ENCODE data around the gene CNGB1. TPM values are rescaled to one million over a fixed set of nuclear protein-coding genes. Genes with fewer than 3 reads are reported as not detected.
"Not testable (repeated sequence)": the region's sequence is repeated elsewhere in the genome, so short reads cannot be mapped to it uniquely, and the experiment has no call there.

Gene CNGB1
- total RNA-seq, 1 donor from 2014 or later = not detected

DNA sequence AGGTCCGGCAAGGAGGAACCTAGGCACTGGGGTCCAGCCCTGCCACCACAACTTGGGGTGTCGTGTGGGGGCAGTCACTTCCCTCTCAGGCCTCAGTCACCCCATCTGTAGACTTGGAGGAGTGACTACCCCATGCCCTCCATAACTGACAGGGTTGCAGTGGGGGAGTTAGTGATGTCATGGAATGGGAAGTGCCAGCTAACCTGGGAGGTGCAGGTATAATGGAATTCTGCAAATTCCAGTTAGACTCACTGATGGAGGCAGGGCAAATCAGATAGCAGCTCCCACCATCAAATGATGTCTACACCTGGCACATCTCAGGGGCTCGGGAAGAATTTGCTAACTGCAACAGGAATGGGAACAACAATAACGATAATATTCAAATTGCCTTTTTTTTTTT lies 72.9 kb downstream of the CNGB1 start:
- no peaks in the 10 kb centered on the region for H3K9me3 Mint-ChIP-seq
- no peak overlapping the region for H2AFZ ChIP-seq (replicated peaks)
- no peak overlapping the region for H3K4me3 Mint-ChIP-seq
- TF ChIP-seq EZH2phosphoT487 (IDR thresholded peaks at IDR 0.05) (no peak), EZH2 (IDR thresholded peaks at IDR 0.05) (no peak)
- TF ChIP-seq, protein P1, sequence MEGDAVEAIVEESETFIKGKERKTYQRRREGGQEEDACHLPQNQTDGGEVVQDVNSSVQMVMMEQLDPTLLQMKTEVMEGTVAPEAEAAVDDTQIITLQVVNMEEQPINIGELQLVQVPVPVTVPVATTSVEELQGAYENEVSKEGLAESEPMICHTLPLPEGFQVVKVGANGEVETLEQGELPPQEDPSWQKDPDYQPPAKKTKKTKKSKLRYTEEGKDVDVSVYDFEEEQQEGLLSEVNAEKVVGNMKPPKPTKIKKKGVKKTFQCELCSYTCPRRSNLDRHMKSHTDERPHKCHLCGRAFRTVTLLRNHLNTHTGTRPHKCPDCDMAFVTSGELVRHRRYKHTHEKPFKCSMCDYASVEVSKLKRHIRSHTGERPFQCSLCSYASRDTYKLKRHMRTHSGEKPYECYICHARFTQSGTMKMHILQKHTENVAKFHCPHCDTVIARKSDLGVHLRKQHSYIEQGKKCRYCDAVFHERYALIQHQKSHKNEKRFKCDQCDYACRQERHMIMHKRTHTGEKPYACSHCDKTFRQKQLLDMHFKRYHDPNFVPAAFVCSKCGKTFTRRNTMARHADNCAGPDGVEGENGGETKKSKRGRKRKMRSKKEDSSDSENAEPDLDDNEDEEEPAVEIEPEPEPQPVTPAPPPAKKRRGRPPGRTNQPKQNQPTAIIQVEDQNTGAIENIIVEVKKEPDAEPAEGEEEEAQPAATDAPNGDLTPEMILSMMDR (IDR thresholded peaks at IDR 0.05) = no peak
- no peaks in the 10 kb centered on the region for H3K27me3 ChIP-seq
- no peak overlapping the region for H3K4me3 ChIP-seq
- H3F3A ChIP-seq (ENCODE audit: low read depth) = peaks cover 12% of the 10 kb centered on the region
- H4K20me1 ChIP-seq (ENCODE audit: low read depth) = peaks cover 3% of the 10 kb centered on the region
- no peak for DNase-seq (ENCODE audit: low spot score)
- H3K36me3 ChIP-seq = no peaks in the 10 kb centered on the region
- H3K27ac ChIP-seq = no peak overlapping the region
- no peak overlapping the region for H3K27ac Mint-ChIP-seq
- H3K4me2 ChIP-seq = no peak overlapping the region
- H3K27me3 Mint-ChIP-seq (ENCODE audit: insufficient read depth, low read depth) = peaks cover 18% of the 10 kb centered on the region
- H3K9me3 ChIP-seq (ENCODE audit: low read depth) = no peaks in the 10 kb centered on the region
- H3K4me1 Mint-ChIP-seq = peaks cover 17% of the 10 kb centered on the region
- no peaks in the 10 kb centered on the region for H3K36me3 Mint-ChIP-seq
- H3K4me1 ChIP-seq = peaks cover 10% of the 10 kb centered on the region
- no peaks in the 10 kb centered on the region for H3K79me2 ChIP-seq (ENCODE audit: low read depth)
- H3K9ac ChIP-seq = no peak overlapping the region

DNA sequence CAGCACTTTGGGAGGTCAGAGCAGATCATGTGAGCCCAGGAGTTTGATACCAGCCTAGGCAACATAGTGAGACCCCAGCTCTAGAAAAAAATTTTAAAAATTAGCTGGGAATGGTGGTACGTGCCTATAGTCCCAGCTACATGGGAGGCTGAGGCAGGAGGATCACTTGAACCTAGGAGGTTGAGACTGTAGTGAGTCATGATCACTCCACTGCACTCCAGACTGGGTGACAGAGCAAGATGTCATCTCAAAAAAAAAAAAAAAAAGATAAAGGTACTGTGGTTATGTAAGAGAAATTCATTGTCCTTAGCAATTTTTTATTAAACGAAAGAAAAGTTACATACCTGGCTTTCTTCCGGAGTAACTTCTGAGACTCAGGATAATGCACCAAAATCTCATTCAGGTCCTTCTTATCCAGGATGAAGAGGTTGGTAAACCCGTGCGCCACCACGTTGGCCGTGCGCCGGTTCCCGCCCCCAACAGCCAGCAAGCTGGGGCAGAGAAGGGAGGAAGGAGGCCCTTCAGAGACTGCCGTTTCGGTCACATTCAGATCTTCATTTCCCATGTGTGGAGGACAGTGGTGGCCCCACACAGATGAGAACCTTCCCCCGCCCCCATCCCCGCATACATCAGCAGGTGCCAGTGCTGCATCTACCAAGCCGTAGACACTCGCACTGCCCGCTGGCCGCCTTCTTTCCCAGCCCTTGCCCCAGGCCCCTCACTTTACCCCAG lies 73.7 kb downstream of the CNGB1 start:
- Histone ChIP-seq H3K4me2 (no peak overlapping the region), H2AFZ (replicated peaks) (no peak overlapping the region), H3K79me2 (ENCODE audit: low read depth) (no peaks in the 10 kb centered on the region), H4K20me1 (ENCODE audit: low read depth) (peaks cover 3% of the 10 kb centered on the region), H3K9ac (no peak overlapping the region), H3K36me3 (no peaks in the 10 kb centered on the region), H3K27ac (no peak overlapping the region), H3K4me1 (peaks cover 10% of the 10 kb centered on the region), H3K9me3 (ENCODE audit: low read depth) (no peaks in the 10 kb centered on the region), H3F3A (ENCODE audit: low read depth) (peaks cover 12% of the 10 kb centered on the region), H3K4me3 (no peak overlapping the region), H3K27me3 (no peaks in the 10 kb centered on the region)
- Mint-ChIP-seq H3K36me3 (no peaks in the 10 kb centered on the region), H3K27ac (peak overlapping the region; percentile 69), H3K4me1 (peaks cover 22% of the 10 kb centered on the region), H3K4me3 (no peak overlapping the region), H3K27me3 (ENCODE audit: insufficient read depth, low read depth) (peaks cover 18% of the 10 kb centered on the region), H3K9me3 (no peaks in the 10 kb centered on the region)
- DNase-seq (ENCODE audit: low spot score) = no peak
- no peak for TF ChIP-seq EZH2 (IDR thresholded peaks at IDR 0.05)
- no peak for TF ChIP-seq EZH2phosphoT487 (IDR thresholded peaks at IDR 0.05)
- TF ChIP-seq, protein P1 (IDR thresholded peaks at IDR 0.05) = no peak

DNA sequence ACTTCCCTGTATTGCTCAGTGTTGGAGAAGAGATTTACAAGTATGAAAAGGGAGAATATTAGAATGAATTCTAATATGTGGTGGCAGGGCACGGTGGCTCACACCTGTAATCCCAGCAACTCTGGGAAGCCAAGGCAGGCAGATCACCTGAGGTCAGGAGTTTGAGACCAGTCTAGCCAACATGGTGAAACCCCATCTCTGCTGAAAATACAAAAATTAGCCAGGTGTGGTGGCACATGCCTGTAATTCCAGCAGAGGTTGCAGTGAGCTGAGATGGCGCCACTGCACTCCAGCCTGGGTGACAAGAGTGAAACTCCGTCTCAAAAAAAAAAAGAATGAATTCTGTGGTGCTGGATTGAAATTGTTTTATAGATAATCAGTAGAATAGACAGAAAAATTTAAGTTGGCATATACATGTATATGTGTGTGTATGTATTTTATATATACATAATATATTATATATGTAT lies 75.8 kb downstream of the CNGB1 start:
- peaks cover 29% of the 10 kb centered on the region for H3K4me1 Mint-ChIP-seq
- H3K36me3 ChIP-seq; H3K4me2 ChIP-seq; H3K27ac ChIP-seq; H3K4me1 ChIP-seq; H3K27me3 ChIP-seq; H3K9ac ChIP-seq; H2AFZ ChIP-seq (replicated peaks); H3K9me3 ChIP-seq (ENCODE audit: low read depth); H3K79me2 ChIP-seq (ENCODE audit: low read depth); H3K4me3 Mint-ChIP-seq; H3K36me3 Mint-ChIP-seq; H3K4me3 ChIP-seq; H3K27ac Mint-ChIP-seq; DNase-seq (ENCODE audit: low spot score); H4K20me1 ChIP-seq (ENCODE audit: low read depth); H3K9me3 Mint-ChIP-seq: not testable (repeated sequence)
- H3K27me3 Mint-ChIP-seq (ENCODE audit: insufficient read depth, low read depth) = peaks cover 18% of the 10 kb centered on the region
- H3F3A ChIP-seq (ENCODE audit: low read depth) = peaks cover 12% of the 10 kb centered on the region

DNA sequence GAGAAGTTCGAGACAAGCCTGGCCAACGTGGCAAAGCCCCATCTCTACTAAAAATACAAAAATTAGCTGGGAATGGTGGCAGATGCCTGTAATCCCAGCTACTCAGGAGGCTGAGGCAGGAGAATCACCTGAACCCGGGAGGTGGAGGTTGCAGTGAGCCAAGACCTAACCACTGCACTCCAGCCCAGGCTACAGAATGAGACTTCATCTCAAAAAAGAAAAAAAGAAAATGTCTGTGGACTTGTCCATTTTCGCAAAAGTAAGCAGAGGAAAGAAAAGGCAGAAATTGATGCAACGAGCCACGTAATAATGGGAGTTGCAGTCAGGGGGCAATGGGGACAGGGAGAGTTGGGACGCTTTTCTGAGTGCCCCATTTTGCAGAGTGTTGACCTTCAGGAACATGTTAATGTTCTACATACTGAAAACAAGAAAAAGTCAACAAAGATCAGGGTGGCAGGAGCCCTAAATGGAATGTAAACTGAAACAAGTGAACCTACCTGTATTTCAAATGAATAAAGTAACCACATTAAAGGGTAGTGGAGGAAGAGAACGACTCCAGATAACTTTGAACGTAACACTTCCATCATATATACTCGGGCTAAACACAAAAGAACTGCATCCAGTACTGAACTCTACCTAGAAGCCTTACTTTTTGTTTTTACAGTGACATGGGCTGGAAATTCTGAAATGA lies 76.4 kb downstream of the CNGB1 start:
- Histone ChIP-seq H3K27ac (no peak overlapping the region), H3K4me2 (no peak overlapping the region), H3K9ac (no peak overlapping the region), H3K4me1 (peaks cover 9% of the 10 kb centered on the region), H3K9me3 (ENCODE audit: low read depth) (no peaks in the 10 kb centered on the region), H2AFZ (replicated peaks) (no peak overlapping the region), H3F3A (ENCODE audit: low read depth) (peaks cover 11% of the 10 kb centered on the region), H4K20me1 (ENCODE audit: low read depth) (peaks cover 2% of the 10 kb centered on the region), H3K79me2 (ENCODE audit: low read depth) (no peaks in the 10 kb centered on the region), H3K27me3 (no peaks in the 10 kb centered on the region), H3K36me3 (no peaks in the 10 kb centered on the region), H3K4me3 (no peak overlapping the region)
- H3K4me1 Mint-ChIP-seq = peaks cover 25% of the 10 kb centered on the region
- H3K27ac Mint-ChIP-seq = no peak overlapping the region
- H3K36me3 Mint-ChIP-seq = no peaks in the 10 kb centered on the region
- H3K27me3 Mint-ChIP-seq (ENCODE audit: insufficient read depth, low read depth) = peaks cover 14% of the 10 kb centered on the region
- DNase-seq (ENCODE audit: low spot score) = no peak
- H3K9me3 Mint-ChIP-seq = no peaks in the 10 kb centered on the region
- no peak overlapping the region for H3K4me3 Mint-ChIP-seq
- no peak for TF ChIP-seq EZH2phosphoT487 (IDR thresholded peaks at IDR 0.05)
- TF ChIP-seq, protein P1 (IDR thresholded peaks at IDR 0.05) = no peak
- TF ChIP-seq EZH2 (IDR thresholded peaks at IDR 0.05) = no peak
